Measurements from ENCODE around the gene CNOT3.

GRCh38 chr19:54160182-54160811 is 22.7 kb downstream of the CNOT3 start:
- TF ChIP-seq ZFP30 (CRISPR knock-in tag; IDR thresholded peaks at IDR 0.05) (no peak), ZC3H10 (CRISPR knock-in tag; IDR thresholded peaks at IDR 0.05) (no peak)

Measured in SK-N-SH treated with all-trans-retinoic acid at 6 μM for 48 hours (cell line).